Ammon's horn (tissue), 1 donor: Measurements from ENCODE around the gene CDH4.

Source experiments
- DNase-seq: peaks from one replicate; pipeline ENCODE4 v3.0.0-alpha.2; 2016; ENCODE audit warnings: low spot score

CDH4 gene

DNA sequence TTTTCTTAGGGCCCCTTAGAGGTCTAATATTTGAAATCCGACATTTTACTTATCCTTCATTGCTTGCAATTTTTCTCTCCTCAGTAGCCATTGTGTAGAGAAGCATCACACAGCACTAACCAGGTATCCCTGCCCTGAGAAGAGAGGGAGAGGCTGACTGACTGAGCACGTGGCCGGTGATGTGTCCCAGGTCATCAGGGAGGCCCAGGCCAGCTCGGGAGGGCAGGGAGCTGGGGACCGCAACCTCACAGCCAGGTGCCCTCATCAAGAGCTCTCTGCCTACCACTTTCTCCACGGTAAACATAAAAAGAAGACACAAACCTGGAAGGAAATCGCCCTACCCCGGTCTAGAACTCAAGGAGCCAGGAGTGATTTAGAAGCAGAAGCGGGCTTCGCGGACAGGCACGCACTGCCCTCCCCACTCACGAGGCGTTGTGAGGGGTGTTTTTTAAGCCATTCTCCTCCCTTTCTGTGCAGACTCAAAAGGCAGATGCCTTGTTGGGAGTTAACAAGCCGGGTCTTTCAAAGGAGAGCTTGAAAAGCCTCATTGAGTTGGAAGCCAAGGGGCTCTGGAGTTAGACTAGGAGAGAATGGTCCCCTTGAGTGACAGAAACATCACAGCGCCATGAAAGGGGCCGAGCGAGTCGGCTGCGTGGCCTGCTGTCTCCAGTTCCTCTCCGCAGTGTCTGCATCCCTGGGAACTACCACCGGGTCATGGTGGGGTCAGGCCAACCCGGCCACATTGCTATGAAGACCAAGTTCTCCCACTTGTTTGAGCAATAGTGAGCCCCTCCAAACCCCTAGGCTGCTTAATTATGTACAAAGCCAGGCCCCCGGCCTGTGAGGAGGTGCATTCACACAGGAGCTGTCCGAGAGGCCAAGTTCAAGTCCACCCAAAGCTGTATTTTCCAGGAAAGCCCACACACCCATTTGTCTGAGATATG, 285.4 kb downstream of the CDH4 start:
- no peak for DNase-seq

- no peak for DNase-seq
Measured at GRCh38 chr20:61538183-61538942, 286.3 kb downstream of the CDH4 start.

- no peak for DNase-seq
Measured at GRCh38 chr20:61538943-61539265, 286.8 kb downstream of the CDH4 start.

GRCh38 chr20:61539706-61540360, 287.8 kb downstream of the CDH4 start:
- no peak for DNase-seq

GRCh38 chr20:61541537-61541936, 289.5 kb downstream of the CDH4 start:
- no peak for DNase-seq

- no peak for DNase-seq
Measured at GRCh38 chr20:61543086-61543485, 291.0 kb downstream of the CDH4 start.

GRCh38 chr20:61543931-61544745, 292.1 kb downstream of the CDH4 start:
- no peak for DNase-seq

DNA sequence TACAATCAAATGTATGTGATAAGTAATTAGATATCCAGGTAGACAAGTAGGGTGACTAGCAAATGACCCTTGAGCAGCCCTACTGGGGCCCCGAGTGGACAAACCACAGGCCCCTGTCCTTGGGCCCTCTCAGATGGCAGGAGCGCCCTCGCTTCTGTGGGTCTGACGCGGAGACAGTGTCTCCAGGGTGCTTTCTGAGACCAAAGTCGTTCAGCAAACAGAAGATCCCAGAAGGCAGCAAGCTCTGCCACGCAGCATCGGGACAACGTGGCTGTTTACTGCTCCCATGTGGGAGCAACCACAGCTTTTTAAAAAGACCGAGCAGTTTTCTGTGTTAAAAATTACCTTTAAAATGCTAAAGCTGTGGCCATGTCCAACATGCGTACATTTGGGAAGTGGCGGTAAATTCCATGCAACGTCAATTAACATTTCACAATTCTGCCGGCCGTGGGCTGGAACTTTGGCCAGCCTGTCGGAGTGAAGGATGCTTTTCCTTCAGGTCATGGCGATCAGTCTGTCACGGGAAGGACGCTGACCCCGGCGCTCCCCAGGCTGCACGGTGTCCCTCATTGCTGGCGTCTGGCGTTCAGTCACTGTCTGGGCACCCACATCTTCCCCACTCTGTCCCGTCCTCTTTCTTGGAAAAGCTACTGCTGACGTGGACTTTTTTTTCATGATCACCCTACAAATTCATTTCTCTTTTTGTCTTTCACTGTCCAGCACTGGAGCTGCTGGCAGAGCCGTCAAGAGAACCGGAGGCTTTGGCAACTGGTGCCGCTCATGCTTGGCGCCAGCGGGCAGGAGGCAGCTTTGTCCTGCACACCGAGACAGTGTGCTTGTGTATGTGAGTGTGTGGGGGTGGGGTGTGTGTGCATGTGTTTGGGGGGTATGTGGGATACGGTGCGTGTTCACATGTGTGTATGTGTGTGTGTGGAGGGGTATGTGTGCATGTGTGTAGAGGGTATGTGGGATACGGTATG, 293.1 kb downstream of the CDH4 start:
- DNase-seq, result peak; percentile 23

DNA sequence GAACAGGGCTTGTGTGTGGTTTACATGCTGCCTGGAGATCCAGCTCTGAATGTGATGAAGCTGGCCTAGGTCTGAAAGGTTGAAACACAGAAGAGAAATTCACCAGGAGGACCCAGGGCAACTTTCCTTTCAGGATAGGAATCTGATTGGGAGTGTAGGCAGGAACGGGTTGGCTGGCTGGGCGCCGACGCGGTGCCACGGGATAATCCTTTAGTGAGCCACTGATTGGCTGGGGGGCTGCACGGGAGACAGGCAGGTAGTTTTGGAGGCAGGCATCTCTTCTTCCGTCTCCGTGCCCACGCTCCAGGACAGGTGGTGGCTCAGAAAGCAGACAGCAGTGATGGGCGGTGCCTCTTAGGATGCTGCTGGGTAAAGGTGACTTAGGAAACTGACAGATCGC, 294.6 kb downstream of the CDH4 start:
- no peak for DNase-seq

DNA sequence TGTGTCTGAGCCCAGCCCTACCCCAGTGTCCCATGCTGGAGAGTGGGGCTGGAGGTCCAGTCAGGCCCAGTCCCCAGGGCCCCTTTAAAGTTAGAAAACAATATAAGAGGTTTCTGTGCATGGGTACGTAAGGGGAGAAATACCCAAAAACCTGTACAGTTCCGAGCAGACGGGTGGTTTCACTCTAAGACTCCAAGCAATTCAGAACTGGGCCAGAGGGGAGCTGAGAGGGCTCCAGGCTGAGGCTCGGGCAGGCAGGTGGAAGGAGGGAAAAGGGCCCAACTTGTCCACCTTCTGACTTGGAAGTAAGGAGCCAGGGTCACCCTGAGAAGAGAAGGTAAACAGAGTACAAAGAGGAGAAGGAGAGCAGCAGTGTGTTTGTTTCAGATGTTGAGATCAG, 296.0 kb downstream of the CDH4 start:
- DNase-seq, result no peak

- DNase-seq, result no peak
Measured at GRCh38 chr20:61549865-61550264, 297.8 kb downstream of the CDH4 start.

DNA sequence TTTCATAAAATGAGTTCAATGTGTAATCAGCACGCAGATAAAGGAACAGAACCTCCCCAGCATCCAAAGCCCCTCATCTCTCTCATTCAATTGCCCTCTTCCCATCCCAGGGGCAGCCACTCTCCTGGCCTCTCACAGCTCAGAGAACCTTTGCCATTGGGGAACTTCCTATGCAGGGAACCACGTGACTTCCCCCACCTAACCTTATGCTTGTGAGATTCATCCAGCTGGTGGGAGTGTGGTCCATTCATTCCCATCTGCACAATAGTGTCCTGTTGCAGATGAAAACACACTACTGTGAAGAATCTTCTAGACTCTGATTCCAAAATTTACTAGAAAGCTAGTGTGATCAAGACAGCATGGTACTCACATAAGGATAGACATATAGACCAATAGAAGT, 299.3 kb downstream of the CDH4 start:
- no peak for DNase-seq

- DNase-seq, result no peak
Measured at GRCh38 chr20:61554617-61555016, 302.6 kb downstream of the CDH4 start.

GRCh38 chr20:61555566-61555965, 303.5 kb downstream of the CDH4 start:
- DNase-seq, result no peak

- no peak for DNase-seq
Measured at GRCh38 chr20:61556111-61556510, 304.1 kb downstream of the CDH4 start.

DNA sequence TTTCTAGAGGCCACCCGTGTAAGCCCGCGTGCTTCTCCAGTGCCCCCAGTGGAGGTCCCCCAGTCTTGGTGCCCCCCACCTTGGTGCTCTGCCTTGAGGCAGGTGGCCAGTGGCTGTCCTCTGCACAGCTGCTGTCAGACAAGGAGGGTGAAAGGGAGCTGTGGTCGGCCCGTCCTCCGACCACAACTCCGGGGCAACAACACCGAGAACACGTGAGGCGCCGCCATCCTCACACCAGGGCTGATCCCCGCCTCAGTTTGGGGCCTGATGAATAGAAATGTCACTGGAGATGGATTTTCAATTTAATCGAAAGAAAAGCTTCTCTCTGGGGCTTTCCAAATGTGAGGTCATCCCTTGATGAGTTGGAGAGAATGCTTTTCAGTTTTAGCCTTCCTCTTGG, 304.6 kb downstream of the CDH4 start:
- DNase-seq, result no peak

- DNase-seq, result no peak
Measured at GRCh38 chr20:61557621-61558020, 305.6 kb downstream of the CDH4 start.

DNA sequence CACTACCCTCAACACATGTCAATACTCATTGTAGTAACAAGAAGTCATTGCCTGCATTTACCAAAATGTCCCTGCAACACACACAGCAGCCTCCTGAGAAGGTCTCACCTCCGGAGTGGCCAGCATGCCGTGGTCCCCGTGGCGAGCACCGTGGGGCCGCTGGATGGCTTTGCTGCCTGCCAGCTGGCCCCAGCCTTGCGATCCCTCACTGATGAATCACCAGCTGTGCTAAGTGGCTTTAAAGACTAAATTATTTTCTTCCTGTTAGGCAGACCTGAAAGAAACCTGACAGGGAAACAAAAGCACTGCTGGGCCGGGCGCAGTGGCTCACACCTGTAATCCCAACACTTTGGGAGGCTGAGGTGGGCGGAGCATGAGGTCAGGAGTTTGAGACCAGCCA, 306.7 kb downstream of the CDH4 start:
- DNase-seq, result no peak

DNA sequence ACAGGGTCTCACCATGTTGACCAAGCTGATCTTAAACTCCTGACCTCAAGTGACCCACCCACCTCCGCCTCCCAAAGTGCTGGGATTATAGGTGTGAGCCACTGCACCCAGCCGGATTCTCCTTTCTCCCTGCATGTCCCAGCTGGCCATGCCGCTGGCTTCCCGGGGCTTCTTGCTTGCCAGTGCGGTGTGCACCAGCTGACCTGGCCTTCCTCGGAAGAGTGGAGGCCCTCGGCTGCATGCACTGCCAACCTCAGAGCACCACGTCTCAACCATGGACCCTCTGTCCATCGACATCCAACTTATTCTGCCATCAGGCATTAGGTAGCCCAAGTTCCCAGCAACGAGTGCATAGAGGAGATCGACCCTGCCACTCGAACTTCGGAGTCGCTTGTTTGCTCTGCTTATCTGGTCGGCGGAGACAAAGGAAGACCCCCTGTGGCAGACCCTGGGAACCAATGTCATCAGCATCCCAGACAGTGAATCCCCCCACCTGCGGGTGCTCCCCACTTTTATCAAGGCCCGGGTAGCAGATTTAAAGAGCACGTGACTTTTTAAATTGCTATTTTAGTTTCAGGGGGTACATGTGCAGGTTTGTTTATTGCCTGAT, 307.8 kb downstream of the CDH4 start:
- DNase-seq, result no peak

GRCh38 chr20:61560361-61560853, 308.3 kb downstream of the CDH4 start:
- peak; percentile 11 for DNase-seq
